Motor neuron (in vitro differentiated cells): Measurements from ENCODE around the gene LRRC8C. TPM values are rescaled to one million over a fixed set of nuclear protein-coding genes. Genes with fewer than 3 reads are reported as not detected.
"Not testable (repeated sequence)": the region's sequence is repeated elsewhere in the genome, so short reads cannot be mapped to it uniquely, and the experiment has no call there.

Experiments used
- ATAC-seq, 8 experiments: fragments of 200-7000 bp; cut with Tn5 transposase; replicated peaks in 6 of 8; 2 replicates each; pipeline ENCODE4 v1.8.0; 2021; ENCODE audit warnings: mild to moderate bottlenecking in 8 of 8, moderate library complexity in 8 of 8
- H3K27ac ChIP-seq, 2 donors: fragments of 250-450 bp; sonication (Bioruptor Pico); 2 replicates each; pipeline ENCODE4 v1.9.0; 2021; ENCODE audit warnings: antibody characterized with exemption in 2 of 2, mild to moderate bottlenecking in 2 of 2, moderate library complexity in 1 of 2
- H3K4me1 ChIP-seq, 2 donors: fragments of 250-450 bp; sonication (Bioruptor Pico); replicated peaks in 1 of 2; 2 replicates each; pipeline ENCODE4 v1.6.1; 2021; ENCODE audit warnings: antibody characterized with exemption in 2 of 2, mild to moderate bottlenecking in 2 of 2, moderate library complexity in 1 of 2
- H3K4me3 ChIP-seq, 5 donors: fragments of 250-450 bp; sonication (Bioruptor Pico); 2 replicates each; pipeline ENCODE4 v1.9.0; 2021; ENCODE audit warnings: antibody characterized with exemption in 5 of 5, mild to moderate bottlenecking in 5 of 5, moderate library complexity in 4 of 5
- WGBS, 10 experiments: fragments of 450-650 bp; shearing (Covaris generic); methylation state at CpG; one replicate each; pipeline ENCODE4 v1.0.0; 2022; 5-methylcytosine and 5-hydroxymethylcytosine counted together
- in situ Hi-C, 9 experiments: fragments of 400-800 bp; cut with MboI; loops; one replicate each; pipeline ENCODE4 v1.15.0; 2021; ENCODE audit warnings: low sequenced_read_pairs in 9 of 9, low pct_unique_long_range_greater_than_20kb in 2 of 9; ENCODE audit not compliant: unreplicated experiment in 9 of 9
- total RNA-seq, 8 experiments: library from RNA; unstranded; fragments of 300-600 nt; gene quantifications; 2 replicates each; pipeline versions ENCODE4 v1.2.3 to v1.2.4, GENCODE V29; 2022

LRRC8C gene
- total RNA-seq, 8 experiments from 2014 or later = 1.7 to 8.0 (median 2.5) TPM

DNA sequence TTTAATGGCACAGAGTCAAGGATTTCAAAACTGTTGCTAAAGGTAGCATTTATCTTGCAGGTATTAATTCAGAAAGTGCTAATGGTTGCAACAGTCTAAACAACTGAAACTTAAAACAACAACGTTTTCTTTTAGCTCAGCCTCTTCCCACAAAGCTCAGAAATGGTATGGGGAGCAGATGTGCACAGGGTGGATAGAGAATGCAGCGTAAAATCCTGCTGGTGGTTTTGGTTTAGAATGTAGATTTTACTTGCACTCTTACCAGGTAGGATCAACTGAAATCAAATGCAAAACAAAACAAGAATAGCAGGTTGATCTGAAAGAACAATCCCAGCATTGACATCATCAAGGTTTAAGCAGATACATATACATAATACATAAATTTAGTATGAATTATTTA, 3.8 kb upstream of the LRRC8C start:
- H3K27ac ChIP-seq = no peak overlapping the region
- in situ Hi-C loops = loop anchor here in 4 of 9 experiments (25.0 kb wide), 2 partner anchors 133 to 358 kb away; partner anchors contain the start of gene ZNF326 (in 3 of the 4)
- ATAC-seq = no peak

DNA sequence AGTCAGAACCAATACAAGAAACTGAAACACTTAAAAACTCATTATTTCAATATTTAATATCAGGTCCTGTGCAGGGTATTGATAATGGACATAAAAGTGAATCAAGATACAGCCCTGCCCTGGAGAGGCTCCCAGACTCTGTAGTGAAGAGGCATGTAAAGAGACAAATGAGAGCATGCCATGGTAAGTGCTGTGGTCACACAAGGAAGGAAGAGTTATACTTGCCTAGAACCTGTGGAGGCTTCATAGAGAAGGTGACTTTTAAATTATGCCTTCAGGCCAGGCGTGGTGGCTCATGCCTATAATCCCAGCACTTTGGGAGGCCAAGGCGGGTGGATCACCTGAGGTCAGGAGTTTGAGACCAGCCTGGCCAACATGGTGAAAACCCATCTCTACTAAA, 3.3 kb upstream of the LRRC8C start:
- H3K27ac ChIP-seq, H3K4me1 ChIP-seq, ATAC-seq, H3K4me3 ChIP-seq: not testable (repeated sequence)
- in situ Hi-C loops = loop anchor here in 4 of 9 experiments (25.0 kb wide), 2 partner anchors 133 to 358 kb away; partner anchors contain the start of gene ZNF326 (in 3 of the 4)
- 60 to 100% (median 90%) methylated on average over 1 to 2 of the region's 2 CpGs; no CpG with 5 or more reads in 3 of the 10 experiments for WGBS, 10 experiments

More for the DNA sequence above, 3.8 kb upstream of the LRRC8C start:
- no peak overlapping the region for H3K4me3 ChIP-seq
- WGBS, 10 experiments = 40 to 92% (median 76%) methylated on average over 1 to 2 of the region's 2 CpGs; no CpG with 5 or more reads in 1 of the 10 experiments
- H3K4me1 ChIP-seq = peaks cover 5% of the 10 kb centered on the region in 2 donors

DNA sequence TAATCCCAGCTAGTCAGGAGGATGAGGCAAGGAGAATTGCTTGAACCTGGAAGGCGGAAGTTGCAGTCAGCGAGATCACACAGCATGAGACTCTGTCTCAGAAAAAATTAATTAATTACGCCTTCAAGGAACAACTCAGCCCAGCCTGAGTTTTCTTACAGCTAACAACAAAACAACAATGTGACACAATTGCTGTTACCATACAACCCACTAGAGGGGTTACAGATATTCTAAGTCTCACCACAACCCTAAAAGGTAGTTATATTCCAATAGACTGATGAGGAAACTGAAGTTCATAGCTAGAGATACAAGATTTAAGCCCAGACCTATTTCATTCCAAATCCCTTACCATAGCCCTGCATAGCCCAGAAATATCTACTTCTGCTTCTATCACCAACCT, 2.9 kb upstream of the LRRC8C start:
- Histone ChIP-seq H3K27ac (no peak overlapping the region), H3K4me1 (peaks cover 5 to 8% of the 10 kb centered on the region in 2 donors), H3K4me3 (no peak overlapping the region)
- 92 to 100% (median 97%) methylated on average over 2 to 3 of the region's 3 CpGs; no CpG with 5 or more reads in 2 of the 10 experiments for WGBS, 10 experiments
- ATAC-seq = no peak
- in situ Hi-C loops = loop anchor here in 5 of 9 experiments (10.0 to 25.0 kb wide), 3 partner anchors 132 to 357 kb away; partner anchors contain the start of gene ZNF326 (in 3 of the 5)

DNA sequence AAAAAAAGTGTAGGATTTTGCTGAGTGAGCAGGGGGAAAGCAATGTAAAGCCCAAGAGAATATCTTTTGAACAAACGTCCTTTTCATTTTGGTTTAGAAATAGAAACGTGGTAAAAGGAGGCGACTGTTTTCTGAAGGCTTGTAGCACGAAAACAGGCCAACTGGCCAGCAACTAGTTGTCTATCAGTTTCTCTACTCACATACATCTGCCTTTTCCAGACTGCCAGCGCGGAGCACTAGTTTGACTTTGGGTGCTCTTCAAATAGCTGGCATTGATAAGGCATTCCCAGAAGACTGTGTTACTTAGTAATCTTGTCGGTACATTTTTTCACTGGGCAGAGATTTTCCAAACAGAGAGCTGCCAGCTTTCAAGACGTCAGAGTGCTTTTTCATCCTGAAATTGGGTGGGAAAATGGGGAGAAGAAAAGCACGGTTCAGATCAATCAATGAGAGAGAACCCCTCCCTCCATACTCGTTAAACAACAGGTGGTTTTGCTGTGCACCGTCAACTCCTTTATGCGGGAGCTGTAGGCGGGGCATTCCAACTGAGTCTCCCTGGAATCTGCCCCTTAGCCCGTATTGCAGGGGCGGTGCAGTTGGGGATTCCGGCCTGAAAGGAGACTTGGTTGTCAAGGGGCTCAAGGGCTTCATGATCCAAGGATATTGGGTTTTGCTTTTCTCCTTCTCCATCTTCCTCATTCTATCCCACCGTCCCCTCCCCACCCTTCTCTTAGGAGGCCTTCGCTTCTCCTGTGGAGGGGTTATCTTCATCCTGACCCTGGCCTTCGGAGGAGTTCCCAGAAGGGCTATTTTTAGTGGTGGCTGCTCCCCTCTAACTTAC, 884 bp upstream of the LRRC8C start:
- in situ Hi-C loops = loop anchor here in 5 of 9 experiments (10.0 to 25.0 kb wide), 3 partner anchors 130 to 355 kb away; partner anchors contain the start of gene ZNF326 (in 3 of the 5)
- Histone ChIP-seq H3K4me1 (peaks cover 5 to 8% of the 10 kb centered on the region in 2 donors), H3K27ac (peak overlapping the region in 1 of 2 donors; percentile 45), H3K4me3 (peak overlapping the region; percentile 65 to 85 (median 75))
- 20 to 100% (median 35%) methylated on average over 1 to 16 of the region's 19 CpGs for WGBS, 10 experiments
- ATAC-seq = peak in 4 of 8 experiments; percentile 1 to 8 (median 4)

DNA sequence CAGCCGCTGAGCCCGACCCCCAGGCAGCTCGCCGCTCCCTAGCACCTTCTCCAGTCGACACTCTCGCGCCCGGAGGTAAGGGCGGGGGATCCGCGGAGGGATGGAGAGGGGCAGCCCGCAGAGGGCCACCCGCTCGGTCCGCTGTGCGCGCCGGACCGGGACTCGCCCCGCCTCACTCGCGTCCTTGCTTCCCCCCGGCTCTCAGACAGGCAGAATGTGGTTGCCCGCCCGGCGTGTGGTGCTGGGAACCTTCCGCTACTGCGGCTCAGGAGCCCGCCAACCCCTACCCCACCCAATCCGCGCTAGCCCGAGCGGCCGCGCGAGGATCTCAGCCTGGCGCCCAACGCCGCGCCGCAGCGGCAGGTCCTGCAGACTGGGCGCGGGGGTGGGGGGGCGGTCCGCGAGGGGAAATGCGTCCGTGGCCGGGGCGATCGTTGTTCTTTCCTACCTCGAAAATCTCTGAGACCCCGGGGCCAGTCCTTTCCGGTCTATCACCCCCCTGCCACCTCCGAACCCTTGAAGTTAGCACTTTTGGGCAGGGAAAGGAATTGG, 404 bp downstream of the LRRC8C start:
- Histone ChIP-seq H3K4me1 (peaks cover 5 to 8% of the 10 kb centered on the region in 2 donors), H3K27ac (peak overlapping the region; percentile 16 to 55), H3K4me3 (peak overlapping the region; percentile 65 to 85 (median 75))
- ATAC-seq = peak; percentile 52 to 75 (median 68)
- WGBS, 10 experiments = no CpG with 5 or more reads among the region's 57 CpGs
- in situ Hi-C loops = loop anchor here in 5 of 9 experiments (10.0 to 25.0 kb wide), 3 partner anchors 129 to 354 kb away; partner anchors contain the start of gene ZNF326 (in 3 of the 5)

DNA sequence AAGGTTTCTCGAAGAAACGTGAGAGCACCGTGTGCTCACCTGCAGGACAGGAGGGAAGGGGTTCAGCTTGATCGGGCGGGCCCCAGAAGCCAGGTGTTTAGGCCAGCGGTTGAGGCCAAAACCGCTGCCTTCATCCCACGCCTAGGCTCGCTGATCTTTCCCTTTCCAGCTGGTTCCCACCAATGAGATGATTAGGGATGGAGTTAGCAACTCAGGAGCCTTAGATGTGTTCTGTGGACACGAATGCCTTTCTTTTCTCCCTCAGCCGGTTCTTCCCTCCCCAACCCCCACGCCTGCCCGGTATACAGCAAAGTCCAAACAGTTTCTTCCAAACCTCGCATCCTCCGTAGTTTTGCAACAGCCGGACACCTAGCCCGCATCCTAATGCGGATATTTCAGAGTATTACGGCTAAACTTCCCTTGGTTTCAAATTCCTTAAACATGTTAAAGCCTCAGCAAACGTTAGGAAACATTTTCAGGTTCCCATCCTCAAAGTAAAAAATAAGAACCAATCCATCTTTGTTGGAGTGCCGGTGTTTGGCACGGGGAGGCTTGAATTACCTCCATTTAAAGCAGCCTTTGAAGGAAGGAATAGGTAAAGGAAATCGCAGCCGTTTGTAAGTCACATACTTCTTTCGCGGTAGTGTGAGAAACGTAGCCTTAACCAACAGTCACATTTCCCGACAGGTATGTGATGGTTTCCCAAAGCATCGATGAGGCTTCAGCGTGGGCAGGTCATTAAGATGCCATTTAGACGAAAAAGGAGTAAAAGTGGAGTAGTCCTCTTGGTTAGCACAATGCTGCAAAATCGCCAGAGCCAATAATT, 1.1 kb downstream of the LRRC8C start:
- in situ Hi-C loops = loop anchor here in 5 of 9 experiments (10.0 to 25.0 kb wide), 3 partner anchors 128 to 353 kb away; partner anchors contain the start of gene ZNF326 (in 3 of the 5)
- peaks cover 5 to 8% of the 10 kb centered on the region in 2 donors for H3K4me1 ChIP-seq
- 0 to 78% (median 18%) methylated on average over 1 to 26 of the region's 32 CpGs for WGBS, 10 experiments
- no peak overlapping the region for H3K27ac ChIP-seq
- H3K4me3 ChIP-seq = peak overlapping the region; percentile 65 to 85 (median 75)
- ATAC-seq = no peak

DNA sequence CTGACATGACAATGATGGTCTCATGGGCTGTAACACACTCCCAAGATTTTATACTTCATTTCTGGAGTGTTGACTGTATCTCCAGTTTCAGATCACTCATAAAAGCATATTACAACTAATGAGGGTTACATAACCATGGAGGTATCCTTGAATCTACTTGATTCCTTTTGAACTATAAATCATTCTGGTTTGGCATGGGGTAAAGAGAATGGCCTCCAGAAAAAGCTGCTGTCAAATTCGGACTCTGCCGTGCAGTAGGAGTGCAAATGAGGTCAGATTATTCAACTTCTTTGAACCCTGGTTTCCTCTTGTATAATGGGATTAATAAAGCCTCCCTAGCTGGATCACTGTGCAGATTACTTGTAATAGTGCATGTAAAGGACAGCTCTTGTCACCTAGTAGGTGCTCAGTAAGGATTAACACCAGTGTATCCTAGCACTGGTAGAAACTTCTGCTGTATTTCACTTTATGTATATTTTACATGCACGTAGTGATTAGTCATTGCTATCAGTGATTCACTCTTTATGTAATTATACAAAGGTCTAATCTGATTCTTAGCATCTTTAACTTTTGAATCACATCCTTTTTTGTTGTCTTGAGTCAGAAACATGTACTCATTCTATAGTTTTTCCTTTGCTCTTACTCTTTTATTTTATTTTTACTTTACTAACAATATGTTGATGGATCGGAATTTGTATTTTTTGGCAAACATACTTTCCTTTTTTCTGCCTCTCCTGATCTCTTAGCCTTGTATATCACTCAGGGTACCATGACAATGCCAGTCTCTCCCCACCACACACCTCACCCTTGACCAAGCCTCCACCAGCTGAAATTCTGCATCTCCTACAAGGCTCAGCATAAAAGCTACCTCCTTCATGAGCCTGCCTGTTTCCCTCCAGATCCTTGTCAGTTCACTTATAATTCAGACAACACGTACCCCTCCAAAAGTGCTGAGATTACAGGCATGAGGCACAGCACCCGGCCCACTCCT, 3.2 kb downstream of the LRRC8C start:
- H3K4me1 ChIP-seq = peaks cover 5 to 8% of the 10 kb centered on the region in 2 donors
- no peak overlapping the region for H3K4me3 ChIP-seq
- no peak overlapping the region for H3K27ac ChIP-seq
- in situ Hi-C loops = loop anchor here in 5 of 9 experiments (10.0 to 25.0 kb wide), 3 partner anchors 126 to 351 kb away; partner anchors contain the start of gene ZNF326 (in 3 of the 5)
- WGBS, 10 experiments = 20 to 96% (median 88%) methylated on average over 2 to 6 of the region's 6 CpGs
- peak in 2 of 8 experiments; percentile 9 to 10 for ATAC-seq

DNA sequence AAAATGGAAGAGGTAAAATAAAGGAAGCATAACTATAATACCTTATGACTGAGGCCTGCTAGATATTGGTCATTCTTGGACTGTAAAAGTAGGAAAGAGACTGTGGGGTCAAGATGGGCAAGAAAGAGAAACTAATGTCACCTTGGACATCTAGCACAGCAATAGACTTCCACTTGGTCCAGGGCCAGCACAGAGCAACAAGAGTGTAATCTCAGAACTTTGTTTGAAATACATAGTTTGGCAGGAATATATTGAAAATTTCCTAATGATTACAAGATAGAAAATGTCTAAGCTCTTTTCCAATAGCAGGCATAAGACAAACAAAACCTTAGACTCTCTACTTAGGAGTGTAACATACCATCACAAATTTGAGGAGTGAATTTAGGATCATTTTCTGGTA, 4.6 kb downstream of the LRRC8C start:
- no peak overlapping the region for H3K4me3 ChIP-seq

DNA sequence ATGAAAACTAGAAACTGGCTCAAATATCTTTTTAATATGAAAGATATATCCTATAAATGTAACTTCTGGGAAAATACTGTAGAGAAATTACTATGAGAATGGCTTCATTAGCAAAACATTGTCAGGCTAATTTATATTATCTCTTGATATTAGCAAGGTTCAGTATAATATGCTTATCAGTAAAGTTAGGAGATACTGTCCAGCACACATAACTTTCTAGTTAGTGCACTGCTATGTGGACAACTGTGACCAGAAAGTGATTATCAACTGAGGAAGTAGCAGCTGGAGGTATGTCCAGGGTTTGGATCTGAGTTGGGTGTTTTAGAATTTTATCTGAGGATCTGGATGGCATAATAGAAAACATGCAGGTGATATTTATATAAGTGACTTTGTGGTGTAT, 7.5 kb downstream of the LRRC8C start:
- in situ Hi-C loops = loop anchor here in 4 of 9 experiments (25.0 kb wide), 2 partner anchors 122 to 347 kb away; partner anchors contain the start of gene ZNF326 (in 3 of the 4)
- Histone ChIP-seq H3K4me3 (no peak overlapping the region), H3K27ac (no peak overlapping the region), H3K4me1 (no peaks in the 10 kb centered on the region)
- no peak for ATAC-seq

More for the DNA sequence above, 4.6 kb downstream of the LRRC8C start:
- in situ Hi-C loops = loop anchor here in 5 of 9 experiments (10.0 to 25.0 kb wide), 3 partner anchors 125 to 350 kb away; partner anchors contain the start of gene ZNF326 (in 3 of the 5)
- peaks cover 0 to 5% of the 10 kb centered on the region in 2 donors for H3K4me1 ChIP-seq
- no peak for ATAC-seq
- no peak overlapping the region for H3K27ac ChIP-seq

DNA sequence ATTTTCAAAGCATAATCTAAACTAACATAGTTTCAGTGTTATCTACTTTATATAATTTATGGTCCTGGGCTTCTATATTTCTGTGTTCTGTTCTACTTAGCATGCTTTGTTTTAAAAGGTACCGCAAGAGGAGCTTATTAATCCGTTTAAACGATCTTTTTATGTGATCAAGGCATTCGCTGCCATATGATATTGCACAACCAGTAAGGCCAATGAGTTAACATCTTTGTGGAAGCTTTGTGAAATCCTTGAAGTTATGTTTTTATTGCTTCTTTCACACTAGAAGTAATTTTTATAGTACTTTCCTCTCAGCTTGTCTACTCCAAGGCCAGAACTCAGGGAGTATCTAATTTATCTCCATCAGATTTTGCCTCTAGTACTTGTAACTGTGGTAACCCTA, 8.9 kb downstream of the LRRC8C start:
- 71 to 100% (median 91%) methylated on average over 3 to 4 of the region's 4 CpGs; no CpG with 5 or more reads in 2 of the 10 experiments for WGBS, 10 experiments
- ATAC-seq = no peak
- H3K4me3 ChIP-seq = no peak overlapping the region
- no peak overlapping the region for H3K27ac ChIP-seq
- in situ Hi-C loops = loop anchor here in 4 of 9 experiments (25.0 kb wide), 2 partner anchors 121 to 346 kb away; partner anchors contain the start of gene ZNF326 (in 3 of the 4)
- no peaks in the 10 kb centered on the region for H3K4me1 ChIP-seq

DNA sequence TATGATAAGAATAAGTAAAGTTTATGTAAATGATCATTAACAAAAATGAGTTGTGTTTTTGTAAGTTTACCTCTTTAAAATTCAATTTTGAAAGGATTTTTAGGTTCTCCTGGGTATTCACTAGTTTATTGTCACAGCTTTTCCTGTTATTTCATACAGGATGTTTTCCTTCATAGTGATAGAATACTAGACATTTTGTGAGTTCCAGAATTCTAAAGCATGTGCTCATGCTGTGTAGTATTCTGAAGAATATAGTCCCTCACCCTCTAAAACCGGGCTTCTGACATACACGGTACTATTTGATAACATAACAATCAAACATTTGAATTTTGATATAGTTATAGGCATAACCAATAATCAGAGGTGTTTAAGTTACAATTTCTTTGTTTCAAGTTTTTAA, 10.7 kb downstream of the LRRC8C start:
- Histone ChIP-seq H3K4me3 (no peak overlapping the region), H3K27ac (no peak overlapping the region), H3K4me1 (no peaks in the 10 kb centered on the region)
- ATAC-seq = no peak
- in situ Hi-C loops = loop anchor here in 4 of 9 experiments (25.0 kb wide), 2 partner anchors 119 to 344 kb away; partner anchors contain the start of gene ZNF326 (in 3 of the 4)
- 93 to 100% (median 100%) methylated on average over 1 to 2 of the region's 2 CpGs for WGBS, 10 experiments
